HG03469 (cell line): ENCODE data around the gene FMN1.

ENCODE experiments used
- ATAC-seq: cut with Tn5 transposase; IDR thresholded peaks from one replicate; pipeline ENCODE4 v1.9.1; 2021; ENCODE audit warnings: mild to moderate bottlenecking, moderate library complexity, moderate number of reproducible peaks; ENCODE audit not compliant: unreplicated experiment

The FMN1 gene

DNA sequence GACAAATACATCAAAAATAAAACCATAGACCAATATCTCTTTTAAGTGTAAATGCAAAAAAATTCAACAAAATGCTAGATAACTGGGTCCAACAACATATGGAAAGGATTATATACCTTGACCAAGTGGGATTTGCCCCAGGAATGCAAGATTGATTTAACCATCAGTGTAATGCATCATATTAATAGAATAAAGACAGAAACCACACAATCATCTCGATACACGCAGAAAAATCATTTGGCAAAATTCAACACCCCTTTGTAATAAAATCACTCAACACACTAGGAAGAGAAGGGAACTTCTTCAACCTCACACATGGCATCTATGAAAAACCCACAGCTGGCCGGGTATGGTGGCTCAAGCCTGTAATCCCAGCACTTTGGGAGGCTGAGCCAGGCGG, 457.2 kb downstream of the FMN1 start:
- no peak for ATAC-seq

DNA sequence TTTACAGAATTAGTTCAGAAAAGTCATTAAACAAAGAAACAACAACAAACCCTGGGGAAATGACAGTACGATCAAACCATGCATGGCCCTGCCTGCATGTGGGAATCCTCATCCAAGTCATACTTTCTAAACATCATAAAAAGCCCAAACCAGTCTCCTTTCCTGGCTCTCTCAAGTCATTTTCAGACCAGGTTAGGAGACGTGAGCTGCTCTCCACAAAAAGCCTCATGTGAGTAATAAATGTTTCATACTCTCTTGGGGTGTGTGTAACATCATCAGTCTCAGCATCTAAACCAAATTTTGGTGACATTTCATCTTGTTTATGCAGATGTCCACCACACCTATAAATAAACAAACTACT, 457.8 kb downstream of the FMN1 start:
- ATAC-seq = no peak

DNA sequence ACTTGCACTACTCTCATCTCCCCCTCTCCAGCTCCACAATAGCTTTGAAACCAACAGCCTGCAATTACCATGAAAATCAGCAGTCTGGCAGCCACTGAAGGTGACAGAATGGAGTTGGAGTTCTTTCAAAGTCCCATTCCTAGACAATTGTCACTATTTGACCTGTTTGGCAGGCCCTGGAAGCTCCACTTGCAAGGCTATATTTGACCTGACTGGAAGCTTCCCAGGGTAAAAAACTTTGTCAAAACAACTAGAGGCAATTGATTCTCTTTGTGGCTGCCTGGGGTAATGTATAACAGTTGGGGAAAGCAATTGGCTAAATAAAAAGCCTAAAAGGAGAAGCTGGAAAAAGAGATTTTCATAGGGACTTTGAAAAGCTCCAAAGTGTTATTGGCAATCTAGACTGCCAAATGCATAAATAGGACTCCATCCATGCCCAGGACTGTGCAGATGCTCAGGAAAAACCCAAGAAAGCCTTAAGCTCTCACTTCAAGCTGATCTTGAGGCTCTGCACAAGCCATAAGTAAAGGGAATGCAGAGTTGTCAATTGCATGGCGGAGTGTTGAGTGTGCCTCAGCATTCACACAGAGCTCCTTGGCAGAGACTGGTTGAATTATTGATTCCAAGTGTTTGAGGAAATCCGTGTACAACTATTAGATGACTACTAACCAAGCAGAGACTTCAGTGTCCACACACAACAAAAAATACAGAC, 458.4 kb downstream of the FMN1 start:
- ATAC-seq = no peak

DNA sequence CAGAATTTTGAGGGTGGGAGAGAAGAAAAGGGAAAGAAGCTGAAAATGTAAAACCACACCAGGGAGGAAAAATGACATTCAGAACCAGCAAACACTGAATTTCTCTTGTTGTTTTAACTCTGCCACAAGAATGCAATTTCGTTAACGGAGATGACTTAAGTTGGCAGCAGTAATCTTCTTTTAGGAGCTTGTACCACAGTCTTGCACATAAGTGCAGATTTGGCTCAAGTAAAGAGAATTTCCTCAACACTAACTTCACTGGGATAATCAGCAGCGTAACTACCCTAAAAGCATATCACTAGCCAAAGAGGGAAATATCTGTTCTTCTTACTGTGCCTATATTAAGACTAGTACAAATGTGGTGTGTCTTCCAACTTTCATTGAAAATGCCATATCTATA, 461.2 kb downstream of the FMN1 start:
- ATAC-seq = no peak

DNA sequence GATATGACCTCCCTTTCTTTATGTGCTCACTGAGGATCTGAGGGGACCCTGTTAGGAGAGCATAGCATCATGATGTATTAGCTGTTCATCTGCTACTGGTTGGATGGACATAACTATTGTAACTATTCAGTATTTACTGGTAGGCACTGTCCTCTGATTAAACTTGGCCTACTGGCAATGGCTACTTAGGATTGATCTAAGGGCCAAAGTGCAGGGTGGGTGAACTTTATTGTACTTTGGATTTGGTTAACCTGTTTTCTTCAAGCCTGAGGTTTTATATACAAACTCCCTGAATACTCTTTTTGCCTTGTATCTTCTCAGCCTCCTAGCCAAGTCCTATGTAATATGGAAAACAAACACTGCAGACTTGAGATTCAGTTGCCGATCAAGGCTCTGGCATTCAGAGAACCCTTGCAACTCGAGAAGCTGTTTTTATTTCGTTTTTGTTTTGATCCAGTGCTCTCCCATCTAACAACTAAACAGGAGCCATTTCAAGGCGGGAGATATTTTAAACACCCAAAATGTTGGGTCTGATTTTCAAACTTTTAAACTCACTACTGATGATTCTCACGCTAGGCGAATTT, 461.8 kb downstream of the FMN1 start:
- ATAC-seq = no peak

DNA sequence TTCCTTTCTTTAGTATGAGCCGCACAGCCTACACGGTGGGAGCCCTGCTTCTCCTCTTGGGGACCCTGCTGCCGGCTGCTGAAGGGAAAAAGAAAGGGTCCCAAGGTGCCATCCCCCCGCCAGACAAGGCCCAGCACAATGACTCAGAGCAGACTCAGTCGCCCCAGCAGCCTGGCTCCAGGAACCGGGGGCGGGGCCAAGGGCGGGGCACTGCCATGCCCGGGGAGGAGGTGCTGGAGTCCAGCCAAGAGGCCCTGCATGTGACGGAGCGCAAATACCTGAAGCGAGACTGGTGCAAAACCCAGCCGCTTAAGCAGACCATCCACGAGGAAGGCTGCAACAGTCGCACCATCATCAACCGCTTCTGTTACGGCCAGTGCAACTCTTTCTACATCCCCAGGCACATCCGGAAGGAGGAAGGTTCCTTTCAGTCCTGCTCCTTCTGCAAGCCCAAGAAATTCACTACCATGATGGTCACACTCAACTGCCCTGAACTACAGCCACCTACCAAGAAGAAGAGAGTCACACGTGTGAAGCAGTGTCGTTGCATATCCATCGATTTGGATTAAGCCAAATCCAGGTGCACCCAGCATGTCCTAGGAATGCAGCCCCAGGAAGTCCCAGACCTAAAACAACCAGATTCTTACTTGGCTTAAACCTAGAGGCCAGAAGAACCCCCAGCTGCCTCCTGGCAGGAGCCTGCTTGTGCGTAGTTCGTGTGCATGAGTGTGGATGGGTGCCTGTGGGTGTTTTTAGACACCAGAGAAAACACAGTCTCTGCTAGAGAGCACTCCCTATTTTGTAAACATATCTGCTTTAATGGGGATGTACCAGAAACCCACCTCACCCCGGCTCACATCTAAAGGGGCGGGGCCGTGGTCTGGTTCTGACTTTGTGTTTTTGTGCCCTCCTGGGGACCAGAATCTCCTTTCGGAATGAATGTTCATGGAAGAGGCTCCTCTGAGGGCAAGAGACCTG, 463.5 kb downstream of the FMN1 start:
- no peak for ATAC-seq

DNA sequence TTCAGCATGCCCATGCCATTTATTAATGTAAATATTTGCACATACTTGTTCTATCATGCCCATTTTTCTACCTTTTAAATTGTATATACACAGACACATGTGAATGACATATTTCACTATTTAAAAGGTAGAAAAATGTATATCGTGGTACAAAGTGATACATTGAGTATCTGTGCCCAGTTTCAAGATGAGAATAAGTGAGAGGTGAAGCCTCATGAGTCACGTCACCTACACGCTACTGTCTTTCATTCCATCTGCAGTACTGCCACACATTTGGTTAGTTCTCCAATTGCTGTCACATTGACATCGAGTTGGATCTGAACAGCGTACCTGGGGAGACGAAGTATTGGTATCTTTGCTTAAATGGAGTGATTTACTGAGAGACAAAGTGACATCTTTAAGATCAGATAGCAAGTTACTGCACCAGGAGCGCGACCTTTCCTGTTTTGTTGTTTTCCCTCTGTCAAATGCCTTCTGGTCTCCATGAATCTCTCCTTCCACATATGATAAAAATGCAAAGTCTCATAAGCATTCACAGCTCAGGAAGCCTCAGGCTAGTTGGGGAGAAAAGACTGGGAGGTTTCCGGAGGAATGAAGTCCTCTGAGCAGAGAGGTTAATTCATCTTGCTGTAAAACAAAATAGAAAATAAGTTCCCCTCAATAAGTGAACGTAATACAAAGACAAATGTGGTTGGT, 464.7 kb downstream of the FMN1 start:
- no peak for ATAC-seq

DNA sequence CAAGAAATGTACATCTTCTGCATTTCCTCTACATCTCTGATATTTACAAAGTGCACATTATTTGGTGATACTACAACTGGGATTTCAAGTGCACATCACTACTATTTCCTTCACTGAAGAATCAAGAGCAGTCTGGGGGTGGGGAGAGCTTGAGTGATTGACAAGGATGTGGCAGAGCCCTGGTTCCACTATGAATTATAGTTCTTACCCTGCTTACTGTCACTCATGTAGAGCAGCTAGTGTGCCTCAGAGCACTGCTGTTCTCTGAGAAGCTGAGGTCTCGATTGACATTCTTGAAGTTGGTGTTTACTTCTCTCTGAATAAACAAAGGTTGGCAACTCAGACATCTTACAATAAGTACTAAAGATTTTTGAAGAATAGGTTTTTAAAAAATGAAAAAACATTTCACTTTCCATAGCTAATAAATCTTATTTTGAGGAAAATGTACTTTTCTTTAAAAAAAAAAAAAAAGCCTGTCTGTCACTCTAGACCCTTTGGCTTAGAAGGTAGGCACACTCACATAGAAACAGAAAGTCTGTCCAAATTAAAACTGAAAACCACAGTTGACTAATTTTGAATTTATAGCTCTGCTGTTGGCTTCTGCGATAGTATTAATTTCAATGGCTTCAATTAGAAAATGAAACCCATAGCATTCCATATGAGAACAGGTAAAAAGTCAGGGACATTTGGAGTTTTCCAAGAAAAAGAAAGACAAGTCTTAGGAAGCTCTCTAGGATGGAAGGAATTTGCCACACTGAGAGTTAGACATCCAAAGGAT, 471.2 kb downstream of the FMN1 start:
- peak; percentile 88 for ATAC-seq

DNA sequence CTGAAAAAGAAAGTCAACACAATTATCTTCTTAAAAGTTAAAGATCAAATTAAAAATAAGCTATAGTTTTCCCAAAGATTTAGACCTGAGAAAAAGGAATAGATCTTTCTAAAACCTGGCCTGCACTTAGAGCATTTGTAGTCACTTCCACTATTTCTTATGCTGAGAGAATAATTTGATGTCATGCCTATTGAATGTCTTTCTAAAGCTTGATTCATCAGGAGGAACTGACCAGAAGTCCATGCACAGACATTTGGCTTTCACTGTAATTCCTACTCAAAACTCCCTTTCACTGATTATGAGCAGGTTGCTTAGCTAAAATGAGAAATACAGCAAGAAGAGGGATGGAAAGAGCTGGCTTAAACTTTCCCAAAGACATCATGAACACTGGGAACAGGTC, 472.4 kb downstream of the FMN1 start:
- no peak for ATAC-seq

DNA sequence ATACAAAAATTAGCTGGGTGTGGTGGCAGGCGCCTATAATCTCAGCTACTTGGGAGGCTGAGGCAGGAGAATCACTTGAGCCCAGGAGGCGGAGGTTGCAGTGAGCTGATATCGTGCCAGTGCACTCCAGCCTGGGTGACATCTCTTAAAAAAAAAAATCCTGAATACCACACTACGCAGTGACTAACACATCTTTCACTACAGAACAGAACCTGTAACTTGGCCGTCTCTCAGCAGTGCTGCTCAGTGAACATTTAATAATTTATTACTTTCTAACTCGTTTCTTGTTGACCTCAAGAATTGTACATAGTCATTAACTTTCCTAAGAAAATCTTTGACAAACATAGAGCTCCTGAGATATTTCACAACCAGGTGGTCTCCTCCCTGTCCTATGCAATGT, 472.9 kb downstream of the FMN1 start:
- no peak for ATAC-seq

DNA sequence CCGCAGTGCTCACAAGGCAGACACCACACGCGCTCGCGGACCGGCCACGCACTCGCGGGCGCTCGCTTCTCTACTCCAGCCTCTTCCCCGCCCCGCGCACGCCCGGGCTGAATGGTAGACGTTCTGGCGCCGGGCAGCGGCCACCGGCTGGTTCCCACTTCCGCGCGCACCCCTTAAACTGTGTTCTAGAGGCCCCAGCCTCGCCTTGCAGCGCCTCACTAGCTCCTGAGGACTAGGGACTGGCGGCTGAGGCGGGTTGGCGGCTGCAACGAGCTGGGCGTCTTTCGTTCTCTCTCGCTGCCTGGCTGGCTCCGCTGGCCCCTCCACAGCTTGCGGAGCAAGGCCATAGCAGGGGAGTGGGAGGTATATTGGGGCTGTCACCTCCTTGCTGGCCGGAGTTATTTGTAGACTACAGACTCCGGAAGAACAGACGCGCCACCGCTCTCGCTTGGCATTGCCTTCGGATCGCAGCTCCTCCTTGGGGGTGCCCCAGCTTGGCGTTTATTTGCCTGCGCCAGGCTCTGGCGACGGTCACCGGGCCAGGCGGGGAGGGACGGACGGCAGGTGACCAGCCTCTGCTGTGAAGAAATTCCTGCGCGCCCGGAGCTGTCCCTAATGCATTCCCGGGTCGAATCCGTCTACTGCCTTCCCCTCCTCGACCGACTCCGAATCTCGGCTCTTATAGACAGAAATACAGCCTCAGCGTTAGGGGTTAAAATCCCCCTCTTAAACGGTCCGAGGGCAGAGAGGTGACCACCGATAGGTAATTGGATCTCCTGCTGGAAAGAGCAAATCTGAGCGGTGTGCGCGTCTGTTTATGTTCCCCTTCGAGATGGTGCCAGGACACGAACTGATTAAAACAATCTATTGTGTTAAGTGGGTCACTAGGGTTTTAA, 475.4 kb downstream of the FMN1 start:
- ATAC-seq = no peak

DNA sequence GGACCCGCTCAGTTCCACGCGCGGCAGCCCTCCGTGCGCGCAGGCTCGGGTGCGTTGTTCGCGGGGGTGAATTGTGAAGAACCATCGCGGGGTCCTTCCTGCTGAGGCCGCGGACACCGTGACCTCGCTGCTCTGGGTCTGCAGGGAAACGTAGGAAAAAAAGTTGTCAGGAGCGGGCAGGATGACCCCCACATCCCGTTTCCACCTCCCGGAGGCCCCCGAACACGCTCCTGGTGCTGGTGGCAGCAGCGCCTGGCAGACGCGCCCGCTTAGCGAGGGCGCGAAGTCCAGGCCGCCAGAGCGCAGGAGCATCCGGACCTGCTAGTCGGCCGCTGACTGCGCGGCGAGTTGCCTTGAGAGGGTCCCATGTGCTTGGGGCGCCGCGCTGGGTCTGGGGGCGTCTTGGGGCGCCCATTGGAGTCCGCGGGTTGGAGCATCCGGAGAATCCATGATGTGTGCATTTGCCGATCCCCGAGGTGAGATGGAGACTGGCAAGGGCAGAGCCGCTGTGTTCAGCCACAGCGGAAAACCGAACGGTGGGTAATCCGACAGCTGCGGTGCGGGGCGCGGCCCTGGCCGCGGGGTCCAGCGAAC, 476.2 kb downstream of the FMN1 start:
- no peak for ATAC-seq

DNA sequence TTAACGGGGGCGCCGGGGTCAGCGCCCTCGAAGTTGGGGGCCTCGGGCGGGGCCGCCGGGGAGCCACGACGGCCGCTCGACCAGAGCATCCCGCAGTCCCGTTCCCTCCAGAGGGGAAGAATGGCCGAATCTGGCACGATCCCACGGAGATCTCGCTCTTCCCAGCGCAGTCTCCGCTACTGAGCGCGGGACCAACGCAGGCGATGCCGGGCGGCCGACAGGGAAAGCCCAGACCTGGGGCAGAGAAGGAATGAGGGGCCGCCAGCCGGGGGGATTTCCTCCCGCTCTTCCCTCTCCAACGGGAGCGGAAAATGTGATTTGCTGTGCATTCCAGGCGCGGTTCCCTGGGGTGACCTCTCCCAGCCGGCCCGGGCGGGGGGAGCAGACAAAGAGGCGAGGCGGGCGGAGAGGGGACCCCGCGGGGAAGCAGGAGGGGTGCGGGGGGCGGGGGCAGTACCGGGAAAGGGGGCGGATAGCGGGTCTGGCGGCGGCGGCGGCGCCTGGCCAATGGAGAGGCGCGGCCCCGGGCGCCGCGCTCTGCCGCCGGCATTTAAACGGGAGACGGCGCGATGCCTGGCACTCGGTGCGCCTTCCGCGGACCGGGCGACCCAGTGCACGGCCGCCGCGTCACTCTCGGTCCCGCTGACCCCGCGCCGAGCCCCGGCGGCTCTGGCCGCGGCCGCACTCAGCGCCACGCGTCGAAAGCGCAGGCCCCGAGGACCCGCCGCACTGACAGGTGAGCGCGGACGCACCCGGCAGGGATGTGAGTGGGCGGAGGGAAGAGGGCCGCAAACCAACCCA, 476.9 kb downstream of the FMN1 start, which contains the start of gene GREM1:
TSS of gene GREM1 (plus strand) at position 579 of the 801 bp plus-strand sequence. CDS start 12,687 bp downstream, outside the sequence.
- no peak for ATAC-seq

DNA sequence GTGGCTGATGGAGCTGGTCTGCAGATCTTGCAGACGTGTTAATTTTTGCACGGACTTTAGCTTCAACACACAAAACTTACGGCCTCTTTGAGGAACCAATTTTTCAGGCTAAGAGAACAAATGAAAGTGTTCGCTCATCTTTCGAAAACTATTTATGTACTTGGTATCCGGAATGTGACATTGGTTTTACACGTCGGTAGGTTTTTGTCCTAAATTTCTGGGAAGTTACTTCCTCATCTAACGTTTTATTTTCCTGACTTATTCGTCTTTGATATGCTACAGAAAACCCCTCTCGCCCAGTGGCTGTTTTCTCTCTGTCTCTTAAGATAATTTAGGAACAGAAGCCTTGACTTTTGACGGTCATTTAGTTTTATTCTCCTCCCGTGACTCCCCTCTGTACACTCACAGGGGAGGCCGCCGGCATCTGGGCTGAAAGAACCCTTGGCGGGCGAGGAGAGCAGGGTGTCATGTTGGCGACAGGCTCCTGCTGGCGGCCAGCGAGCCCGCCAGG, 477.5 kb downstream of the FMN1 start:
- no peak for ATAC-seq

DNA sequence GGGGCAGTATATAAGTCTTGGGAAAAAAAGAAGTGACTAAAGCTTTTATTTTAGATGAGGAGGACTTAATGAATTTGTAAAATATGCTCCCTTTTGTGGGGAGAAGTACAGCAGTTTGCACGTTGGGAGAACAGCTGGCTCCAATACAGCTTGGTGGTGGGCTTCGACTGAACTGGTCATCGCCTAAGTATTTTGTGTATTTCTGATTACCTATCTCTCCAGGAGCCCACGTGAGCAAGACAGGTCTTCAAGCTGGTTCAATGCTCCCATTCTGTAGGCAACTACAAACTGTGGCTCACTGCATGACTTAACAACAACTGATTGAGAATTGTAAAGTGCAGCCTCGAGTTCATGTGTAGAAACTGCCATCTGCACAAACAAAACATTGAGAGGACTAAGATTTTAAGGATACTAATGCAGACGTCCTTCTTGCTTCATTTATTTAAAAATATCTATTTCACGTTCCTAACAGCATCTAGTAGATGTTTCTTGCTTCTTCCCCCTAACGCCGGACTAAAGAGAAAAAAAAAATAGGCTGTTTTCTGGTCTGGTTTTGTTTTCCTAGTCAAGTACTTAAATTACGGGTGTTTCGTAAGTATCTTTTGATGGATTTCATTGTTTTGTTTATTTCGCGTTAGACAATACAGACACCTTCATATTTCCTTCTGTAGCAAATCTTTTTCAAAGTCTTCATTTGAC, 478.1 kb downstream of the FMN1 start:
- ATAC-seq = no peak
